GM12878 (cell line): ENCODE results near the gene CASP12. TPM values are rescaled to one million over a fixed set of nuclear protein-coding genes. Genes with fewer than 3 reads are reported as not detected.

Source experiments
- ATAC-seq: fragments of 200-7000 bp; cut with Tn5 transposase; 3 replicates; pipeline ENCODE4 v1.9.1; 2020; ENCODE audit warnings: mild to moderate bottlenecking, moderate library complexity
- BruUV-seq: library from RNA; stranded (reverse); fragments of 400-500 nt; replicated peaks from 2 replicates; lab custom pipeline; 2021; lab: Mats Ljungman, UMichigan
- CTCF ChIA-PET: fragments of 300-600 bp; sonication (Branson Sonifier 250); formaldehyde crosslinking; extraction: SDS; loops from one replicate; lab custom pipeline; 2021; ENCODE audit warnings: inconsistent platforms; lab: Yijun Ruan, JAX
- POLR2A ChIA-PET: fragments of 350-600 bp; formaldehyde crosslinking; extraction: SDS; loops from one replicate; lab custom pipeline; 2021; ENCODE audit warnings: inconsistent platforms; lab: Charles Lee
- RAD21 ChIA-PET: fragments of 300-600 bp; sonication (Branson Sonifier 250); formaldehyde crosslinking; loops from one replicate; lab custom pipeline; 2023; ENCODE audit warnings: antibody characterized with exemption; ENCODE audit not compliant: unreplicated experiment; lab: Charles Lee
- SMC1A ChIA-PET: fragments of 300-600 bp; sonication (Branson Sonifier 250); formaldehyde crosslinking; loops from one replicate; lab custom pipeline; 2023; ENCODE audit not compliant: unreplicated experiment, uncharacterized antibody; lab: Charles Lee
- DNase-seq: peaks from one replicate; pipeline ENCODE4 v3.0.0-alpha.2; 2011; ENCODE audit warnings: low read depth, low spot score
- FAIRE-seq: peaks from 3 replicates; lab custom pipeline; 2011; peaks lifted over from hg19 to GRCh38; lab: Jason Lieb, UNC
- H2AFZ ChIP-seq: 2 replicates; pipeline ENCODE4 v1.6.0; 2011; ENCODE audit warnings: low read depth, low read length, control low read depth; ENCODE audit not compliant: control insufficient read depth
- H3K27ac ChIP-seq: 2 replicates; pipeline ENCODE4 v1.5.1; 2011; ENCODE audit warnings: control low read depth; ENCODE audit not compliant: control insufficient read depth, insufficient read depth
- H3K27me3 ChIP-seq, 2 experiments: replicated peaks in 1 of 2; 2 replicates each; pipeline versions ENCODE4 v1.6.0 to v1.6.1; 2011; ENCODE audit warnings: low read length in 1 of 2; ENCODE audit not compliant: control insufficient read depth in 2 of 2, insufficient read depth in 2 of 2
- H3K36me3 ChIP-seq, 2 experiments: 2 replicates each; pipeline ENCODE4 v1.5.1; 2011; ENCODE audit warnings: low read length in 1 of 2; ENCODE audit not compliant: control insufficient read depth in 2 of 2, insufficient read depth in 2 of 2
- H3K4me1 ChIP-seq: 2 replicates; pipeline ENCODE4 v1.6.1; 2011; ENCODE audit warnings: mild to moderate bottlenecking, low read length, moderate library complexity, mixed read lengths; ENCODE audit not compliant: control insufficient read depth, insufficient read depth
- H3K4me2 ChIP-seq: 2 replicates; pipeline ENCODE4 v1.6.0; 2011; ENCODE audit warnings: control low read depth; ENCODE audit not compliant: control insufficient read depth, insufficient read depth
- H3K4me3 ChIP-seq: fragments of 200-600 bp; sonication (generic); 2 replicates; pipeline ENCODE4 v1.5.1; 2016
- H3K79me2 ChIP-seq: 2 replicates; pipeline ENCODE4 v1.6.0; 2011; ENCODE audit warnings: low read length; ENCODE audit not compliant: control insufficient read depth, insufficient read depth
- H3K9ac ChIP-seq: 2 replicates; pipeline ENCODE4 v1.8.0; 2011; ENCODE audit warnings: low read length, control low read depth, mixed read lengths; ENCODE audit not compliant: control insufficient read depth, insufficient read depth
- H3K9me3 ChIP-seq: replicated peaks from 3 replicates; pipeline ENCODE4 v1.5.1; 2011; ENCODE audit warnings: mild to moderate bottlenecking, low read length; ENCODE audit not compliant: control insufficient read depth, insufficient read depth
- H4K20me1 ChIP-seq: 2 replicates; pipeline ENCODE4 v1.6.0; 2011; ENCODE audit not compliant: control insufficient read depth, insufficient read depth
- ATF2 ChIP-seq: IDR thresholded peaks from 2 replicates; pipeline ENCODE4 v1.6.1; 2012; ENCODE audit warnings: low read length, inconsistent platforms
- BCL3 ChIP-seq: IDR thresholded peaks from 2 replicates; pipeline ENCODE4 v1.6.1; 2011; ENCODE audit warnings: borderline replicate concordance, low read depth, mild to moderate bottlenecking, moderate library complexity, low read length; ENCODE audit not compliant: insufficient read depth, poor library complexity, severe bottlenecking
- CBFB ChIP-seq: IDR thresholded peaks from 2 replicates; pipeline ENCODE4 v1.6.1; 2016; ENCODE audit warnings: antibody characterized with exemption, low read depth
- CEBPZ ChIP-seq: fragments of 150-350 bp; IDR thresholded peaks from 2 replicates; pipeline ENCODE4 v1.6.1; 2016; ENCODE audit warnings: low read depth, low read length
- EZH2 ChIP-seq: IDR thresholded peaks from 2 replicates; pipeline ENCODE4 v1.6.1; 2012; ENCODE audit warnings: low read depth, mild to moderate bottlenecking, control low read depth, inconsistent platforms, low read length, borderline replicate concordance; ENCODE audit not compliant: control insufficient read depth
- IKZF2 ChIP-seq, 2 experiments: fragments of 450-650 bp; IDR thresholded peaks; 2 replicates each; pipeline ENCODE4 v1.6.1; 2017; ENCODE audit warnings: mild to moderate bottlenecking in 2 of 2, moderate library complexity in 2 of 2
- MTA3 ChIP-seq: IDR thresholded peaks from 2 replicates; pipeline ENCODE4 v1.6.1; 2012; ENCODE audit warnings: low read length, inconsistent platforms, borderline replicate concordance
- MYC ChIP-seq: IDR thresholded peaks from 2 replicates; pipeline ENCODE4 v1.6.1; 2011; ENCODE audit warnings: mild to moderate bottlenecking, low read length, moderate library complexity, inconsistent platforms; ENCODE audit not compliant: insufficient read depth, insufficient replicate concordance, insufficient read length, severe bottlenecking
- NFIC ChIP-seq: IDR thresholded peaks from 2 replicates; pipeline ENCODE4 v1.6.1; 2012; ENCODE audit warnings: low read depth, mild to moderate bottlenecking, inconsistent platforms, low read length, moderate library complexity
- RCOR1 ChIP-seq: conservative IDR thresholded peaks from 2 replicates; pipeline ENCODE4 v1.6.1; 2012; ENCODE audit warnings: low read depth, low read length, improper control_type of control experiment
- TCF12 ChIP-seq: IDR thresholded peaks from 2 replicates; pipeline ENCODE4 v1.6.1; 2011; ENCODE audit warnings: low read depth, mild to moderate bottlenecking, low read length
- TCF3 ChIP-seq: IDR thresholded peaks from 2 replicates; pipeline ENCODE4 v1.6.1; 2012; ENCODE audit warnings: low read depth, mild to moderate bottlenecking, low read length, borderline replicate concordance; ENCODE audit not compliant: insufficient read depth
- WRNIP1 ChIP-seq: IDR thresholded peaks from 2 replicates; pipeline ENCODE4 v1.6.1; 2011; ENCODE audit warnings: low read depth, low read length, improper control_type of control experiment, borderline replicate concordance
- ZBTB33 ChIP-seq: fragments of 450-650 bp; IDR thresholded peaks from 2 replicates; pipeline ENCODE4 v1.6.1; 2017; ENCODE audit warnings: mild to moderate bottlenecking
- WGBS: methylation state at CpG from one replicate; pipeline ENCODE4 v1.1.6; 2016; ENCODE audit warnings: low lambda C conversion rate; ENCODE audit not compliant: insufficient replicate concordance, insufficient coverage; ENCODE audit errors: missing lambda C conversion rate; 5-methylcytosine and 5-hydroxymethylcytosine counted together
- in situ Hi-C: fragments of 300-500 bp; cut with MboI; formaldehyde crosslinking; loops from 9 replicates; pipeline ENCODE4 v1.14.3; 2018; ENCODE audit warnings: mixed read lengths
- intact Hi-C: fragments of 100-400 bp; cut with micrococcal nuclease; formaldehyde crosslinking; loops from one replicate; pipeline ENCODE4 v1.14.2; 2022; ENCODE audit not compliant: unreplicated experiment
- polyA plus RNA-seq, 11 experiments: library from polyadenylated mRNA; depleted of rRNA in 4 of 11; unstranded in 6 of 11; stranded (reverse) in 5 of 11; fragments of >200 nt; fragmentation: Nextera tagmentation in 4 of 11; fragmentation: Illumina TruSeq in 1 of 11; extraction: Ambion mirVana in 4 of 11; extraction: Trizol in 1 of 11; gene quantifications; 1 replicate in 1 of 11; 2 replicates in 10 of 11; pipeline versions ENCODE4 v1.2.1 to v1.2.3, GENCODE V29; 2011 to 2016; ENCODE audit warnings: inconsistent platforms in 2 of 11, missing spikeins in 2 of 11, low read depth in 1 of 11
- total RNA-seq, 4 experiments: library from RNA; depleted of rRNA in 3 of 4; stranded (reverse); fragments of >200 nt in 3 of 4; fragmentation: Illumina TruSeq in 1 of 4; extraction: Trizol in 1 of 4; gene quantifications; 2 replicates each; pipeline versions ENCODE4 v1.2.1 to v1.2.3, GENCODE V29; 2013 to 2021

Gene CASP12
- total and polyA plus RNA-seq, 10 of the 15 experiments (the other 5 are each of a cell fraction or from before 2014, with no cell fraction given) = 0.10 to 0.14 TPM; not detected in 8

GRCh38 chr11:104853276-104853675 lies 45.0 kb downstream of the CASP12 start (continued):
- TF ChIP-seq ATF2 = no peak
- no peak for TF ChIP-seq MYC
- no peak for TF ChIP-seq EZH2
- TF ChIP-seq IKZF2 (IDR thresholded peaks at IDR 0.05) = no peak
- no peak for TF ChIP-seq TCF12
- no peak for TF ChIP-seq ZBTB33
- no peak for TF ChIP-seq WRNIP1
- no peak for TF ChIP-seq RCOR1

- POLR2A ChIA-PET = no interaction called here
- no peaks in the 10 kb centered on the region for H3K27me3 ChIP-seq
- TF ChIP-seq CEBPZ (no peak), TCF3 (no peak), MTA3 (no peak), BCL3 (no peak), CBFB (no peak), NFIC (no peak)
Measured at GRCh38 chr11:104852811-104853210, 45.4 kb downstream of the CASP12 start.

More at GRCh38 chr11:104852811-104853210, 45.4 kb downstream of the CASP12 start:
- WGBS = 73% methylated on average over 1 of the region's 1 CpG
- H2AFZ ChIP-seq = no peak overlapping the region
- no peaks in the 10 kb centered on the region for H3K36me3 ChIP-seq
- no peaks in the 10 kb centered on the region for H3K4me1 ChIP-seq
- H3K4me3 ChIP-seq = no peak overlapping the region
- H3K9me3 ChIP-seq = no peaks in the 10 kb centered on the region
- no peak overlapping the region for H3K9ac ChIP-seq
- CTCF ChIA-PET = interaction anchor here (0.9 to 1.5 kb wide), 2 partner anchors 21 to 1010 kb away, joined by 3 read pairs; no protein-coding TSS in a partner anchor
- no TSS peak for BruUV-seq
- ATAC-seq (no peak), FAIRE-seq (no peak), DNase-seq (no peak)
- no peak overlapping the region for H3K27ac ChIP-seq
- no peaks in the 10 kb centered on the region for H4K20me1 ChIP-seq
- SMC1A ChIA-PET = no interaction called here
- intact Hi-C loops (no loop called here), in situ Hi-C loops (no loop called here)
- RAD21 ChIA-PET = no interaction called here
- no peaks in the 10 kb centered on the region for H3K79me2 ChIP-seq
- no peak overlapping the region for H3K4me2 ChIP-seq
